Measurements from ENCODE around the gene KRT86.
"Not testable (repeated sequence)": the region's sequence is repeated elsewhere in the genome, so short reads cannot be mapped to it uniquely, and the experiment has no call there.

The KRT86 gene

DNA sequence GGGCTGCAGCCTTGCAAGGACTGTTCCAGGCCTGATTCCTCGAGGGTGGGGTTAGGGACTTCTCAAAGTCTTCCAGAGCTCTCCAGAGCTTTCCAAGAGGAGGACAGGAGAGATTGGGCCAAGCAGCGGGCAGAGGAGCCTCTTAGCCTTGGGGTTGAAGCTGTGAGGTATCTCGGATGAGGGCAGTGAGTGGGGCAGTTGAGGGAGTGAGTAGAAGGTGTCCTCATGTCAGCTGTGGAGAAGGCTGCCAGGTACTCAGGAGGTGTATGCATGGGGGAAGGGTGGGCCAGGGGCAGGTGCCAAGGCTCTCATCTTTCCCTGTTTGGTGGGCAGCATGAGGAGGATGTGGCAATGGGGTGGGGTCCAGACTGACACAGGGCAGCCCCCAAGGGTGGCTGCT is 39.0 kb downstream of the KRT86 start:
- H3K4me2 ChIP-seq (ENCODE audit: low read length): no peak overlapping the region
- no peaks in the 10 kb centered on the region for H3K36me3 ChIP-seq (replicated peaks; ENCODE audit: low read depth, low read length)
- peaks cover 34% of the 10 kb centered on the region for H3K27me3 ChIP-seq (ENCODE audit: low read depth, low read length)
- no peak overlapping the region for H3K4me3 ChIP-seq (ENCODE audit: low read length)
- H2AFZ ChIP-seq (ENCODE audit: low read depth, low read length): no peak overlapping the region
- H4K20me1 ChIP-seq (ENCODE audit: insufficient read depth, low read length): no peaks in the 10 kb centered on the region
- TF ChIP-seq, protein P1, sequence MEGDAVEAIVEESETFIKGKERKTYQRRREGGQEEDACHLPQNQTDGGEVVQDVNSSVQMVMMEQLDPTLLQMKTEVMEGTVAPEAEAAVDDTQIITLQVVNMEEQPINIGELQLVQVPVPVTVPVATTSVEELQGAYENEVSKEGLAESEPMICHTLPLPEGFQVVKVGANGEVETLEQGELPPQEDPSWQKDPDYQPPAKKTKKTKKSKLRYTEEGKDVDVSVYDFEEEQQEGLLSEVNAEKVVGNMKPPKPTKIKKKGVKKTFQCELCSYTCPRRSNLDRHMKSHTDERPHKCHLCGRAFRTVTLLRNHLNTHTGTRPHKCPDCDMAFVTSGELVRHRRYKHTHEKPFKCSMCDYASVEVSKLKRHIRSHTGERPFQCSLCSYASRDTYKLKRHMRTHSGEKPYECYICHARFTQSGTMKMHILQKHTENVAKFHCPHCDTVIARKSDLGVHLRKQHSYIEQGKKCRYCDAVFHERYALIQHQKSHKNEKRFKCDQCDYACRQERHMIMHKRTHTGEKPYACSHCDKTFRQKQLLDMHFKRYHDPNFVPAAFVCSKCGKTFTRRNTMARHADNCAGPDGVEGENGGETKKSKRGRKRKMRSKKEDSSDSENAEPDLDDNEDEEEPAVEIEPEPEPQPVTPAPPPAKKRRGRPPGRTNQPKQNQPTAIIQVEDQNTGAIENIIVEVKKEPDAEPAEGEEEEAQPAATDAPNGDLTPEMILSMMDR (IDR thresholded peaks at IDR 0.05; ENCODE audit: low read depth, low read length): no peak
- TF ChIP-seq EZH2phosphoT487 (IDR thresholded peaks at IDR 0.05; ENCODE audit: low read depth): no peak
- no peaks in the 10 kb centered on the region for H3K79me2 ChIP-seq (ENCODE audit: low read length)
- no peak overlapping the region for H3K27ac ChIP-seq (ENCODE audit: low read length)
- no peak overlapping the region for H3K9ac ChIP-seq (ENCODE audit: low read length)
- no peaks in the 10 kb centered on the region for H3K9me3 ChIP-seq (ENCODE audit: insufficient read depth, low read length)
- no peaks in the 10 kb centered on the region for H3K4me1 ChIP-seq (ENCODE audit: low read length)

DNA sequence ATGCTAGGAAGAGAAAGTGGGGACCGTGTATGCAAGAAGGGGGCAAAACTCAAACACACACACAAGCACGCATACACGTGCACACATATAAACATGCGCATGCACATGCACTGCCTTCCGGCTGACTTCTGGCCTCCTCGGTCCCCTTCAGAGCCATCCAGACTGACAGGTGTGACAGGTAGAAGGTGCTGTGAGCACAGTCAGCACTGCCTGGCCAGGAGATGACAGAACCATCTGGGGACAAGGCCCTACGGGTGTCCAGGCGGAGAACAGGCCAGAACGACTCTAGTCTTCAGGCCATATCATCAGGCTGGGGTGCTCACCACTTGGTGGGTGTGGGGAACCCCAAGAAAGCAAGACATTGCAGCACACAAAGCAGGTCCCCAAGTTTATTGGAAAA is 39.5 kb downstream of the KRT86 start:
- H3K79me2 ChIP-seq (ENCODE audit: low read length): no peaks in the 10 kb centered on the region
- no peaks in the 10 kb centered on the region for H3K9me3 ChIP-seq (ENCODE audit: insufficient read depth, low read length)
- H3K4me1 ChIP-seq (ENCODE audit: low read length): no peaks in the 10 kb centered on the region
- no peak for TF ChIP-seq EZH2phosphoT487 (IDR thresholded peaks at IDR 0.05; ENCODE audit: low read depth)
- TF ChIP-seq, protein P1 (IDR thresholded peaks at IDR 0.05; ENCODE audit: low read depth, low read length): no peak
- H2AFZ ChIP-seq (ENCODE audit: low read depth, low read length): no peak overlapping the region
- H3K4me3 ChIP-seq (ENCODE audit: low read length): no peak overlapping the region
- H3K27ac ChIP-seq (ENCODE audit: low read length): no peak overlapping the region
- no peaks in the 10 kb centered on the region for H3K36me3 ChIP-seq (replicated peaks; ENCODE audit: low read depth, low read length)
- H3K4me2 ChIP-seq (ENCODE audit: low read length): no peak overlapping the region
- no peaks in the 10 kb centered on the region for H4K20me1 ChIP-seq (ENCODE audit: insufficient read depth, low read length)
- H3K9ac ChIP-seq (ENCODE audit: low read length): no peak overlapping the region
- H3K27me3 ChIP-seq (ENCODE audit: low read depth, low read length): peaks cover 34% of the 10 kb centered on the region

DNA sequence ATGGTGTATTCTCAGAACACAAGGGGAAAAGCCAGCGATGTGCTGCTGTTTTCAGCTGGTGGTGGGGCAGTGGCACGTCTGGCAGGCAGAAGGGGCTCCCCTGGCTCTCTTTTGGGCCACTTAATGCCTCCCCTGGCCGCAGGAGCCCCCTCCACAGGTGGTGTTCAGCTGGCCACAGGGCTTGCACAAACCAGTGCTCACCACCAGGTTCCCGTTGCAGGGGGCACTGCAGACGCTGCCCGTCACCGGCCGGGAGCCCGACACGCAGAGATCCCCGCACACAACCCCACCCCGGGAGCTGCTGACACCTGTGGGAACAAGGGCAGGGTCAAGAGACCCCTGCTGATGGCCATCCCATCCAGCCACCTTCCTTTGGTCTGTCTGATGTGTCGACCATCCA is 40.1 kb downstream of the KRT86 start:
- Histone ChIP-seq H3K36me3 (replicated peaks; ENCODE audit: low read depth, low read length) (no peaks in the 10 kb centered on the region), H3K9ac (ENCODE audit: low read length) (no peak overlapping the region), H3K4me1 (ENCODE audit: low read length) (no peaks in the 10 kb centered on the region), H3K4me2 (ENCODE audit: low read length) (no peak overlapping the region), H3K4me3 (ENCODE audit: low read length) (no peak overlapping the region), H3K27ac (ENCODE audit: low read length) (no peak overlapping the region), H3K9me3 (ENCODE audit: insufficient read depth, low read length) (no peaks in the 10 kb centered on the region), H4K20me1 (ENCODE audit: insufficient read depth, low read length) (no peaks in the 10 kb centered on the region), H3K27me3 (ENCODE audit: low read depth, low read length) (peaks cover 37% of the 10 kb centered on the region), H2AFZ (ENCODE audit: low read depth, low read length) (no peak overlapping the region), H3K79me2 (ENCODE audit: low read length) (no peaks in the 10 kb centered on the region)
- TF ChIP-seq, protein P1 (IDR thresholded peaks at IDR 0.05; ENCODE audit: low read depth, low read length): no peak
- TF ChIP-seq EZH2phosphoT487 (IDR thresholded peaks at IDR 0.05; ENCODE audit: low read depth): no peak

DNA sequence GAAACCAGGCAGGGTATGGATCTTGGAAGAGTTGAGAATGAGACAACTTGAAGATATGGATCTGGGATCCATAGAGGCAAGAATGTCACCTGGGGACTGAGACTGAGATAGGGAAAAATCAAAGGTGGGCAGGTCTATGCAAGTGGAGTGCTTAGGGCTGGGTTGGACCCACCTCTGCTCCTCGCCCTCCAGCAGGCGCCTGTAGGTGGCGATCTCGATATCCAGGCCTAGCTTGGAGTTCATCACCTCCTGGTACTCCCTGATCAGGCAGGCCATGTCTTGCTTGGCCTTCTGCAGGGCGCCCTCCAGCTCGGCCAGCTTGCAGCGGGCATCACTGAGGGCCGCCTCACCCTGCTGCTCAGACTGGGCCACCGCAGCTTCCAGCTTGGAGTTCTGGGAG is 41.3 kb downstream of the KRT86 start:
- H3K9ac ChIP-seq (ENCODE audit: low read length); H4K20me1 ChIP-seq (ENCODE audit: insufficient read depth, low read length); H3K4me1 ChIP-seq (ENCODE audit: low read length); H2AFZ ChIP-seq (ENCODE audit: low read depth, low read length); H3K4me3 ChIP-seq (ENCODE audit: low read length); H3K36me3 ChIP-seq (replicated peaks; ENCODE audit: low read depth, low read length); H3K27ac ChIP-seq (ENCODE audit: low read length); H3K4me2 ChIP-seq (ENCODE audit: low read length); H3K9me3 ChIP-seq (ENCODE audit: insufficient read depth, low read length); H3K79me2 ChIP-seq (ENCODE audit: low read length): not testable (repeated sequence)
- TF ChIP-seq, protein P1 (IDR thresholded peaks at IDR 0.05; ENCODE audit: low read depth, low read length): peak; percentile 45; the same call in 1 of the 2 replicates
- peaks cover 48% of the 10 kb centered on the region for H3K27me3 ChIP-seq (ENCODE audit: low read depth, low read length)

Data from OCI-LY3 (cell line).